ENCODE measurements around the gene IAH1.
A peak's percentile ranks its signal among the peaks of the same experiment; 100 is the strongest.

The IAH1 gene

GRCh38 chr2:9533663-9534062, 59.3 kb downstream of the IAH1 start:
- H3K4ac ChIP-seq (ENCODE audit: low read depth, low read length): no peak overlapping the region
- H3K79me1 ChIP-seq (ENCODE audit: low read length): no peaks in the 10 kb centered on the region
- no peak overlapping the region for H2BK5ac ChIP-seq (ENCODE audit: low read depth, low read length, poor library complexity)
- no peaks in the 10 kb centered on the region for H3K4me1 ChIP-seq (ENCODE audit: control insufficient read depth in 1 of 2, insufficient read depth in 2 of 2, low read length in 2 of 2)
- H3K9me3 ChIP-seq (ENCODE audit: insufficient read depth, low read depth, low read length): no peaks in the 10 kb centered on the region
- H2BK120ac ChIP-seq (ENCODE audit: insufficient read depth, low read length, poor library complexity): no peak overlapping the region
- H3K14ac ChIP-seq (ENCODE audit: low read length): no peak overlapping the region
- no CpG with 5 or more reads among the region's 2 CpGs for WGBS (ENCODE audit: extremely low coverage, insufficient coverage, insufficient read length)
- H2AFZ ChIP-seq (ENCODE audit: insufficient read depth, low read length, poor library complexity): no peak overlapping the region
- no peak overlapping the region for H3K18ac ChIP-seq (ENCODE audit: low read length)
- H3K79me2 ChIP-seq (ENCODE audit: control insufficient read depth, insufficient read depth, low read length, poor library complexity): no peaks in the 10 kb centered on the region
- H3K27me3 ChIP-seq (ENCODE audit: insufficient read depth, low read length): no peaks in the 10 kb centered on the region
- peaks cover 10 to 11% of the 10 kb centered on the region in 2 experiments for H3K36me3 ChIP-seq (ENCODE audit: control insufficient read depth in 1 of 2, insufficient read depth in 2 of 2, low read length in 2 of 2)
- H4K12ac ChIP-seq (ENCODE audit: low read depth, low read length): no peak overlapping the region
- H2AK5ac ChIP-seq (ENCODE audit: low read length): no peak overlapping the region
- H3K23ac ChIP-seq (ENCODE audit: low read length): no peak overlapping the region
- H3K9ac ChIP-seq (ENCODE audit: low read length): no peak overlapping the region
- H3K4me2 ChIP-seq (ENCODE audit: low read length): no peak overlapping the region
- H2BK12ac ChIP-seq (ENCODE audit: low read length): no peak overlapping the region
- no peak overlapping the region for H3K4me3 ChIP-seq (ENCODE audit: low read depth, low read length)
- no peak overlapping the region for H3K27ac ChIP-seq (ENCODE audit: low read depth, low read length)
- DNase-seq: no peak
- H4K91ac ChIP-seq (ENCODE audit: low read depth, low read length): no peak overlapping the region
- no peak overlapping the region for H4K8ac ChIP-seq (ENCODE audit: low read depth, low read length)

GRCh38 chr2:9535177-9535576, 60.8 kb downstream of the IAH1 start:
- Histone ChIP-seq H3K79me1 (ENCODE audit: low read length) (no peaks in the 10 kb centered on the region), H3K27ac (ENCODE audit: low read depth, low read length) (no peak overlapping the region), H4K91ac (ENCODE audit: low read depth, low read length) (no peak overlapping the region), H3K4me1 (ENCODE audit: control insufficient read depth in 1 of 2, insufficient read depth in 2 of 2, low read length in 2 of 2) (no peaks in the 10 kb centered on the region), H3K79me2 (ENCODE audit: control insufficient read depth, insufficient read depth, low read length, poor library complexity) (no peaks in the 10 kb centered on the region), H3K9me3 (ENCODE audit: insufficient read depth, low read depth, low read length) (no peaks in the 10 kb centered on the region), H2BK120ac (ENCODE audit: insufficient read depth, low read length, poor library complexity) (no peak overlapping the region), H3K14ac (ENCODE audit: low read length) (no peak overlapping the region), H4K8ac (ENCODE audit: low read depth, low read length) (no peak overlapping the region), H4K12ac (ENCODE audit: low read depth, low read length) (no peak overlapping the region), H3K9ac (ENCODE audit: low read length) (no peak overlapping the region), H3K36me3 (ENCODE audit: control insufficient read depth in 1 of 2, insufficient read depth in 2 of 2, low read length in 2 of 2) (peaks cover 8% of the 10 kb centered on the region in 2 experiments), H2AFZ (ENCODE audit: insufficient read depth, low read length, poor library complexity) (no peak overlapping the region), H3K27me3 (ENCODE audit: insufficient read depth, low read length) (no peaks in the 10 kb centered on the region), H2AK5ac (ENCODE audit: low read length) (no peak overlapping the region), H3K23ac (ENCODE audit: low read length) (no peak overlapping the region), H3K4me3 (ENCODE audit: low read depth, low read length) (no peak overlapping the region), H3K4me2 (ENCODE audit: low read length) (no peak overlapping the region), H2BK5ac (ENCODE audit: low read depth, low read length, poor library complexity) (no peak overlapping the region), H3K4ac (ENCODE audit: low read depth, low read length) (no peak overlapping the region), H3K18ac (ENCODE audit: low read length) (no peak overlapping the region), H2BK12ac (ENCODE audit: low read length) (no peak overlapping the region)
- no peak for DNase-seq
- no CpG with 5 or more reads among the region's 1 CpG for WGBS (ENCODE audit: extremely low coverage, insufficient coverage, insufficient read length)

- no peak overlapping the region for H3K4ac ChIP-seq (ENCODE audit: low read depth, low read length)
- H2AFZ ChIP-seq (ENCODE audit: insufficient read depth, low read length, poor library complexity): no peak overlapping the region
- H3K4me2 ChIP-seq (ENCODE audit: low read length): no peak overlapping the region
- H2BK12ac ChIP-seq (ENCODE audit: low read length): no peak overlapping the region
- no peak overlapping the region for H3K27ac ChIP-seq (ENCODE audit: low read depth, low read length)
- H2AK5ac ChIP-seq (ENCODE audit: low read length): no peak overlapping the region
- no CpG with 5 or more reads among the region's 6 CpGs for WGBS (ENCODE audit: extremely low coverage, insufficient coverage, insufficient read length)
- no peak overlapping the region for H3K9ac ChIP-seq (ENCODE audit: low read length)
- no peak overlapping the region for H4K91ac ChIP-seq (ENCODE audit: low read depth, low read length)
- H4K8ac ChIP-seq (ENCODE audit: low read depth, low read length): no peak overlapping the region
- no peaks in the 10 kb centered on the region for H3K4me1 ChIP-seq (ENCODE audit: control insufficient read depth in 1 of 2, insufficient read depth in 2 of 2, low read length in 2 of 2)
- no peaks in the 10 kb centered on the region for H3K27me3 ChIP-seq (ENCODE audit: insufficient read depth, low read length)
- no peak overlapping the region for H3K18ac ChIP-seq (ENCODE audit: low read length)
- no peaks in the 10 kb centered on the region for H3K79me1 ChIP-seq (ENCODE audit: low read length)
- H4K12ac ChIP-seq (ENCODE audit: low read depth, low read length): no peak overlapping the region
- H3K79me2 ChIP-seq (ENCODE audit: control insufficient read depth, insufficient read depth, low read length, poor library complexity): no peaks in the 10 kb centered on the region
- H2BK120ac ChIP-seq (ENCODE audit: insufficient read depth, low read length, poor library complexity): no peak overlapping the region
- H2BK5ac ChIP-seq (ENCODE audit: low read depth, low read length, poor library complexity): no peak overlapping the region
- no peak overlapping the region for H3K4me3 ChIP-seq (ENCODE audit: low read depth, low read length)
- no peaks in the 10 kb centered on the region for H3K9me3 ChIP-seq (ENCODE audit: insufficient read depth, low read depth, low read length)
- H3K36me3 ChIP-seq (ENCODE audit: control insufficient read depth in 1 of 2, insufficient read depth in 2 of 2, low read length in 2 of 2): peaks cover 8% of the 10 kb centered on the region in 2 experiments
- H3K23ac ChIP-seq (ENCODE audit: low read length): no peak overlapping the region
- H3K14ac ChIP-seq (ENCODE audit: low read length): no peak overlapping the region
- DNase-seq: no peak
Measured at GRCh38 chr2:9536504-9536903, 62.2 kb downstream of the IAH1 start.

DNA sequence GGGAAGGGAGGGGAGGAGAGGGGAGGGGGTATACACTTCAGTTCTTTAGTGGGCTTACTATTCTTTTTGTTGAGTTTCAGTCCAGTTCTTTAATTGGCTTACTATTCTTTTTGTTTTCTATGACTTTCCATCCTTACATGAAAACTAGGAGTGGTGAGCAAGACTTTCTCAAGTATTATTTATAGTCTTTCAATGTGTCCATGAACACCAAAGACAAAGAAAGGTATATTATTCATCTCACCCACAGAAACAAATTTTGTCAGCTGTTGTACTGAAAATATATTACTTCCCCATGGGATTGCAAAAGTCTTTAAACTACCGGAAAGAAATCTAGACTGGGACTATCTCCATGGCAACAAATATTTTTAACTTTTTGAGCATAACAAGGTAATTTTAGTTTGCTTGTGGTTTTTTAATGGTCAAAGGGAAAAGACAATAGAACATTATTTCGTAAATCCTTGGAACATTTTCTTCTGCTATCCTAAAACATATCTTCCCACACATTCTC, 63.7 kb downstream of the IAH1 start:
- peak; percentile 12 to 80 for DNase-seq
- H2BK5ac ChIP-seq (ENCODE audit: low read depth, low read length, poor library complexity): no peak overlapping the region
- no peaks in the 10 kb centered on the region for H3K4me1 ChIP-seq (ENCODE audit: control insufficient read depth in 1 of 2, insufficient read depth in 2 of 2, low read length in 2 of 2)
- no peak overlapping the region for H3K9ac ChIP-seq (ENCODE audit: low read length)
- no peak overlapping the region for H4K91ac ChIP-seq (ENCODE audit: low read depth, low read length)
- H2BK12ac ChIP-seq (ENCODE audit: low read length): no peak overlapping the region
- H3K36me3 ChIP-seq (ENCODE audit: control insufficient read depth in 1 of 2, insufficient read depth in 2 of 2, low read length in 2 of 2): peaks cover 3 to 5% of the 10 kb centered on the region in 2 experiments
- H3K4me2 ChIP-seq (ENCODE audit: low read length): no peak overlapping the region
- H3K14ac ChIP-seq (ENCODE audit: low read length): no peak overlapping the region
- H4K8ac ChIP-seq (ENCODE audit: low read depth, low read length): no peak overlapping the region
- no peak overlapping the region for H3K4ac ChIP-seq (ENCODE audit: low read depth, low read length)
- no peak overlapping the region for H2BK120ac ChIP-seq (ENCODE audit: insufficient read depth, low read length, poor library complexity)
- H3K18ac ChIP-seq (ENCODE audit: low read length): no peak overlapping the region
- no peak overlapping the region for H2AFZ ChIP-seq (ENCODE audit: insufficient read depth, low read length, poor library complexity)
- H3K4me3 ChIP-seq (ENCODE audit: low read depth, low read length): no peak overlapping the region
- H3K79me2 ChIP-seq (ENCODE audit: control insufficient read depth, insufficient read depth, low read length, poor library complexity): no peaks in the 10 kb centered on the region
- H3K27me3 ChIP-seq (ENCODE audit: insufficient read depth, low read length): no peaks in the 10 kb centered on the region
- no peak overlapping the region for H3K27ac ChIP-seq (ENCODE audit: low read depth, low read length)
- H3K79me1 ChIP-seq (ENCODE audit: low read length): no peaks in the 10 kb centered on the region
- no peaks in the 10 kb centered on the region for H3K9me3 ChIP-seq (ENCODE audit: insufficient read depth, low read depth, low read length)
- no peak overlapping the region for H3K23ac ChIP-seq (ENCODE audit: low read length)
- H2AK5ac ChIP-seq (ENCODE audit: low read length): no peak overlapping the region
- no peak overlapping the region for H4K12ac ChIP-seq (ENCODE audit: low read depth, low read length)
- no CpG with 5 or more reads among the region's 2 CpGs for WGBS (ENCODE audit: extremely low coverage, insufficient coverage, insufficient read length)
